ENCODE measurements around the gene HLA-F.
A peak's percentile ranks its signal among the peaks of the same experiment; 100 is the strongest.

Gene HLA-F

DNA sequence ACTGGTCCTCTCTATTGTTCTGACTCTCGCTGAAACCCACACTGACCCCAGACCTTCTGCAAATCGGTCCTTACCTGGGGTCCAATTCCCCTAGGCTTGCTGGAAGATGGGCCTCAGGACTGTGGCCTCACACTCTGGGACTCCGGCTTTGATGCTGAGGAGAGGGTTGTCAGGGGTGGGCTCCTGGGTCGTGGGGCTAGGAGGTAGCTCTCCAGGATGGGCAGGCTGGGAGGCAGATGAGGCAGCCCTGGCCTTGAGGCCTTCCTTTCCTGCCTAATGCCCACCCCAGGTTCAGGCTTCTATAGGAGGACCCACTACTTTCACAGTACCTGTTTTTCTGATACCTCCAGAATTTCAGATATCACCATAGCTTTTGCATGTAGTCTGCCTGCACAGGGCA lies 21.4 kb downstream of the HLA-F start:
- no peak for FAIRE-seq

DNA sequence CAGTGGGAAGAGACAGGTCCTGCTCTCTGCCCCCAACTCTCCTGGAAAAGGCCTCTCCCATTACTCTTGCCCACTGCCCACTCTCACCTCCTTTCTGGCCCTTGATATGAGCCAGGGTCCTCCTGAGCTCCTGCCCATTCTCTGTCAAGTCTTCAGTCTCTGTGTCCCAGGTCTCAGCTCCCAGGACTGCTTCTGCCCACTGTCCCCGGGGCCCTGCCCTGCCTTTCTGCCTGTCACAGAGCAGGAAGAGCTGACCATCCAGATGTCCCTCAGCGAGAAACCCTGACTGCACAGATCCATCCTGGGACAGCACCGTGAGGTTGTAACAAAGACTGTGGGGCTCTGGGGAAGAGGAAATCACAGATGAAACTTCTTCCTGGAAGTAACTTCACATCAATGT lies 22.2 kb downstream of the HLA-F start:
- FAIRE-seq: no peak

DNA sequence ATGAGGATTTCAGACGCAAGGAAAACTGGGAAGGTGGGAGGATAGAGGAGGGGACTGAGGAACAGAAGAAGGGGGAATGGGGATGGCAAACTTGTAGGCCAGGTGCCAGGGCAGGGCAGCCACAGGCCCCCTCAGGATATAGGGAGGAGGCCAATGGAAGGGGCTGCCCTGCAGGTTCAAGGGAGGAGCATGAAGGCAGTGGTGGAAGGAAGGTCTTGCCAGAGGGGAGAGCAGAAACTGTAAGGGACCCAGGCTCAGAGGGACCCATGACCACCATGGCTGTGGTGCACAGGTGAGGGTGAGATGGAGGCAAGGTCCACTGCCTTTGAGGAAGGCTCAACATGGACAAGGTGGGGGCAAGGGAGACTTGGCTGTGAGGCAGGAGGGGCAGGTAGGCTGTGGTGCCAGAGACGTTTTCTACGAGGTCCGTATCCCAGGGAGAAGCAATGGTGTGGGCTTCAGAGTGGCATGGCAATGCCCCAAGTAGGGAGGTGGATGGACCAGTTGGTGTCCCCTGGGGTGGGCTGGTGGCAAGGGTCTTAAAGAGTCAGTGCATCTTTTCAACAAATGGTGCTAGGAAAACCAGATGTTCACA lies 22.7 kb downstream of the HLA-F start:
- FAIRE-seq: no peak

DNA sequence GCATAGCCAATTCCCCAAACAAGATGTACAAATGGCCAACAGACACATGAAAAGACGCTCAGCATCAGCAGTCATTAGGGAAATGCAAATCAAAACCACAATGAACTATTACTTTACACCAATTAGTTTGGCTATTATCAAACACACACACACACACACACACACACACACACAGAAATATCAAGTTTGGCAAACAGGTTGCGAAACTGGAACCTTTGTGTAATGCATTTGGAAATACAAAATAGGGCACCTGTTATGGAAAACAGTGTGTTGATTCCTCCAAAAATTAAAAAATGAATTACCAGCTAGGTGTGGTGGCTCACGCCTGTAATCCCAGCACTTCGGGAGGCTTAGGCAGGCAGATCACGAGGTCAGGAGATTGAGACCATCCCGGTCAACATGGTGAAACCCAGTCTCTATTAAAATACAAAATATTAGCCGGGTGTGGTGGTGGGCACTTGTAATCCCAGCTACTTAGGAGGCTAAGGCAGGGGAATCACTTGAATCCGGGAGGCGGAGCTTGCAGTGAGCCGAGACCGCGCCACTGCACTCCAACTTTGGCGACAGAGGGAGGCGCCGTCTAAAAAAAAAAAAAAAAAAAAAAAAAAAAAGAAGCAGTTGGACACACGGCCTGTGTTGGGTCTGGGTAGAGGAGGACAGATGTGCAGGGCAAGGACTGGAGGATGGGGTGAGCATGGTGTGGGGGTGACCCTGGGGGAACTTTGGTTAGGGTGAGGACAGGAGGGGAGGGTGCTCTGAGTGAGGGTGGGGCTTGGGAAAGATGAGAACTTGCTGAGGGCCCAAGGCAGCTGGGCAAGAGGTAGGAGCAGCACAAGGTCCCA lies 23.8 kb downstream of the HLA-F start:
- FAIRE-seq: no peak

DNA sequence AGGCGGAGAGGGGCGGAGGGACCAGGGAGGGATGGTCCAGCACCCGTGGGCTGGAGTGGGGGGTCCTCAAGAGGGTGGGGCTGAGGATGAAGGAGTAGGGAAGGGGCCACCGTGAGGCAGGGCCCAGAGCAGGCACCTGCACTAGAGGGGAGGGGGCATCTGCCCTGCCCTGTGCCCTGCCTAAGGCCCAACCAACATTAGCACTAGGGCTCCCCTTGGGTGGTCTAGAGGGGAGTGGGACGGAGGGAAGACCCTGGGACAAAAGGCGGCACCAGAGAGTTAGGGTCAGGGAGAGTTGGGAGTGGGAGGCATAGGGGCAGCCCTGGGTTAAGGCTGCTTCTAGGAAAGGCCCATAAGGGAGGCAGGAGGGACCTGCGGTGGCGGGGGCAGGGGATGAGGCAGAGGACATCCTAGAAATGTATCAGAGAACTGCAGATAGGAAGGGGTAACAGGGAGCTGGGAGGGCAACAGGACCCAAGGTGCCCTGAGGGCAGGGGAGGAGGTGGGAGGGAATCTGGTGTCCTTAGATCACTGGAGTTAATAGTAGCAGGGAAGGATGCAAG lies 24.5 kb downstream of the HLA-F start:
- FAIRE-seq: no peak

DNA sequence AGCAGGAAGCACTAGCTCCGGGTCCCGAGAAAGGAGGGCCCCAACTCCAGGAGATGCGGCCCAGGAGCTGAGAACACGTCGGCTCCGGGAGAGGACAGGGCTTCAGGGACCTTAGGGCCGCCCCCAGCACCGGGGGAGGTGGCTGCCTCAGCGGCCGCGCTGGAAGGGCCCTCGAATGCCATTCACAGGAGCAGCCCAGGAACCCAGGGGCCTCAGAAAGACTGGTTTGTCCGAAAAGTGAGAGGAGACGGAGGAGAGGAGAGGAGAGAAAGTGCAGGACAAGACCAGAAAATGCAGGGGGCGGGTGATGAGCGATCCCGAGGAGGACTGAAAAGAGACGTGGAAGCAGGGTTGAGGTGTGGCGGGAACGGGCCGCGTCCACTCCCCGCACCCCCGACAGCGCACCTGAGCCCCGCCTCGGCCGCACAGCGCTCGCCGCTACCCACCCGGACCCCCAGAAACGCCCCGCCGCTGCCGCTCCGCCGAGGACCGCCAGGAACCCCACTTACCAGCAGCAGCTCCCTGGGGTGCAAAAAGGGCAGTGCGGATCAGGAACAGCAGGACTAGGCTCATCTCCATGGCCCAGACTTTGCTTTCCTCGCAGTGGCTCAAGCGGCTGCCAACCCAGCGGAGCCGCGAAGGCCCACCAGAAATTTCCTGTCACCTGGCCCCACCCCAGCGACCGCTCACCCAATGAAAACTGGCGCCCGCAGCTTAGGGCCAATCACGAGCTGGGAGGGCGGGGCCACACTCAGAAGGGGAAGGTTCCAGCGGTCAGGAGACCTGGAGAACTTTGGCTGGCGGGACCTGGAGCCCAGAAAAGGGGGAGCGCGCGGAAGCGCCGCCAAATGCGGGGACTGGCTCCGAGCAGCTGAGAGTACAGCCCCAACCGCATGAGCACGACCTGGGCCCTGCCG lies 25.4 kb downstream of the HLA-F start:
- FAIRE-seq: peak; percentile 65

DNA sequence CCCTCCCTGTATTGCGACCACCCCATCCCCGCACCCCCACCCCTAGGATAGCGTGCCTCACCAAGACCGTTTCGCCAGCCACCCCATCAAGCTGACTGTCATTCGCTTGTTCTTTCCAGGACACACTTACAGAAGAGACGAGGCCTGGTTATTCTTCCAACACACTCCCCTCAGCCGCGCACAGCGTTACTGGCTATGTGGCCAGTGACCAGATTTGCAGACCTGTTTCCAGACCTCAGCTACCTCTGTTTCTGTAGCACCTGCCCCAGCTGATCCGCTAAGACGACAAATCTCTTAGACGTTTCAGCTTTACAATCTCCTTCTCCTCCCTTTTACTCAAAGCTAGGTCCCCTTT lies 26.1 kb downstream of the HLA-F start:
- no peak for FAIRE-seq

DNA sequence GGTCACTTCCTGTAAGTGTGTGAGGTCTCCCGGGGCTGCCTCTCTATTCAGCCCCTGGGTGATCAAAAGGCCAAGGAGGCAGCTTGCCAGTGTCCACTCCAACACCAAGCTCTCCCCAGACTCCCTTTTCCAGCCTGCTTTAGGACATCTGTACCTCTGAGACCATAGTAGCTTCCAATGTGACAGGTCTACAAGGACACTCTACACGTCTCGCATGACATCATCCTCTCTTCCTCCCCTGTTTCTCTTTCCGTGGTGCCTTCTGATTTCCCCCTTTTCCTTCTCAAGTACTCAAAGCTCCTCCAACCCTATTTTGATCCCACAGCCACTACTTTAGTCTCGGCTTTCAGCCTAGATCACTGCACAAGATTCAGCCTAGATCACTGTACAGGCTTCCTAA lies 26.4 kb downstream of the HLA-F start:
- FAIRE-seq: no peak

DNA sequence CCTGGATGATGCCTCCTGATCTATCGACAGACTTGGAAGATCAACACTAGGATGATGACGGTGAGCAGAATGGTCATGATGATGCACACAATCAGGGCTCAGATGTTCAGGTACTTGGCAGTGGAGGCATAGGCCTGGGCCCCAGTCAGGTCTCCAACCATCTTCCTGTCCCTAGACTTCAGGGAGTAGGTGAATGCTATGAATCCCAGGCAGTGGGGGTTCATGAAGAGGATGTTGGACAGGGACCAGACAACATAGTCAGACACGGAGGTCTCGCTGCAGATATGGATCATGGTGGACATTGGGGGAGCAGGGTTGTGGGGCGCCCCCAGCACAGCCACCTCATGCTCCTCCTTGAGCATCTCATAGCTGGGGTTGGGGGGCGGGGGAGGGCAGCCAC lies 27.5 kb downstream of the HLA-F start:
- no peak for FAIRE-seq

DNA sequence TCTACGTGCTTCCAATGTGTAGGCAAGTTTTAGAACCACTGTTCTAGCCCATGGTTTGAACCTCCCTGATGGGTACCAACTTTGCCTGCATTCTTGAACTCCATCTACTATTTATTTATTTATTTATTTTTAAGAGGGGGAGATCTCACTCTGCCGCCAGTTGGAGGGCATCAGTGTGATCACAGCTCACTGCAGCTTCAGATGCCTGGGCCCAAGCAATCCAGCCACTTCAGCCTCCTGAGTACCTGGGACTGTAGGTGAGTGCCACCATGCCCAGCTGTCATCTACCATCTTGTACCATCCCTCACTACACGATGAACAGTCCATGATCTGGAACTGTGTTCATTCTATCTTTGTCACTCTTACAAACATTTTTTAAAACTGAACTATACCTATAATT lies 28.2 kb downstream of the HLA-F start:
- no peak for FAIRE-seq

DNA sequence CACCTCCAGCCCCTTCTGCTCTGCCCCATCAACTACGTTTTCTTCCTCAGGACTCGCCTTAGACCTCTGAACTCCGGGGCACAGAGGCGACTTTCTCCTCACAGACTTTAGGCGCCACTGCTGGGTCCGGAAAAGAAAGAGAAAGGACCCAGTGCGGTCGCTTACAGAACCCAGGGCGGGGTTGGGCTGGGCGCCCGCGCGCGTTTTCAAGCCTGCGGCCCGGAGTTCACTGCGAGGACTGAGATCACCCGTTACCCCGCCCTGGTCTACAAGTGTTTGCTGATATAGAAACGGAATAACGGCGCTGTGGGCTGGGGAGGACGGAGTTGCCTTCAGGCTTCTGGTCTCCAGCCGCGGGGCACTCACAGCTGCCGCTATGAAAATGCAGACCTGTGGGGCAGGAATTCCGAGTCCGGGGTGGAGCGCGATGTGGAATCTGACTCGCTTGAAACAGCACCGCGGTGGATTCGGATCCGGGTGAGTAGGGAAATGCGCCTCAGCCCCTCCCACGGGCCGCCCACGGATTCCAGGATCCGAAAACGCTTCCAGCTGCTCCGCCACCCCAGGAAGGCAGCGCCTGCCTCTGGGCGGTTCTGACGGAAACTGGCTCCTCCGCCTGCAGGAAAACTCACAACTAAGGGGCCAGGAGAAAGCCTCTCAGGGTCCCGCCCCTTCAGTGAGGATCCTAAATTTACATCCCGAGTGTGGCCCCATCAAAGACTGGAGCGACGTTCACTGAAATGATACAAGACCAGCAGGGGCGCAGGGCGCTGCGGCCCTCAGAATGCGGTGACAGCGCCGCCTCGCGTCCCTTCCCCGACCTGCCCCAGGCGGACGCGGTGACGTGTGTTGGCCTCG lies 29.4 kb downstream of the HLA-F start:
- peak; percentile 55 for FAIRE-seq

DNA sequence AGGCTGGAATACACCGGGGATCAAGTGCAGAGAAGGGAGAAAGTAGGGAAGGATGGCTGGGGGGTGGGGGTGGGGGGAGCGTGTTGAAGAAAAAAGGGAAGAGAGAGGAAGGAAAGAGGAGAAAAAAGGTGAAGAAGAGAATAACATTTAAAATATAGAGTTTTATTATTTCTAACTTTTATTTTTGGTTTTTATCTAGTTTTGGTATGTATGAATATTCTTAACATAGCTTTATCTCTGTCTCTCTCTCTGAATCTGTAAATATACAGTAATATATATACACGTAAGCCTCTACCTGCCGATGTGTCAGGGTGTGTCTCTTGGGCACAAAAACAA lies 30.0 kb downstream of the HLA-F start:
- no peak for FAIRE-seq

DNA sequence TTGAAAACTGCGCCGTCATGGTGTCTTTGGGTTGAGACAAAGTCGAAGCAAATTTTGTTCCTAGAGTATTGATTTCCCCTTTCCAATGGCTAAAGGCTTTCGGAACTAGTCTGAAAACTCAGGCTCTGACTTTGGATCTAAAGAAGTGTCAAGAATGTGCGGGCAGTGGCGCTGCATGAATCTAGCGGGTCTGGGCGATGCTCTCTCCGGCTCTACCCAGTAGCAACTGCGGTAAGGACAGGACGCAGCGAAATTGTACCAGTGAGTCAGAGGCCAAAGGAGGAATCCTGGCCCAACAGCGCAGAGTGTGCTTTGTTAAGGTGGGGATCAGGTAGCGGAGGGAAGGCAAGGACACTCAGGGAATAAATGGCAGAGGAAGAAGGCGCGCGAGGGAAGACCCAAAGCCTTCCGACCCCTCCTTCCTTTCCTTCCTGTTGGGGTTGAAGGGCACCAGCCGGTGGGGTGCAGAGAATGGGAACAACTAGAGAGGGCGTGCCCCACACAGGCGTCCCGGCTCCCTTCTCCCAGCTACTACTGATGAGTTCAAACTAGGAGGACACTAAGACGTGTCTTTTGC lies 32.1 kb downstream of the HLA-F start:
- FAIRE-seq: no peak

DNA sequence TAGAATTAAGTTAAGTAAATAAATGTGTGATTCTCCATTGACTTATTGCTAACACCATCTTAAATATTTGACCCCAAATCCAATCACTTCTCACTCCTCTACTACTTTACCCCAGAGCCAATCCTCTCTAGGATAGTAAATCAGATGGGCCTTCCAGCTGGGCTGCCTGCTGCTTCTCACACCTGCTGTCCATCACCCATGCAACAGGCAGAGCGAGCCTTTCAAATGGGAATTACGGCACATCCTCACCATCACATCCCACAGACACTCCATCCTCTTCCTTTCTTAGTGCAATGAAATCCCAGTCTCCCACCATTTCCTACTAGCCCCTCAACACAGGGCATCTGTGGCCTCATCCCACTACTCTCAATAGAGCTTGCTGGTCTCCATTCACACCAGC lies 34.0 kb downstream of the HLA-F start:
- FAIRE-seq: no peak

DNA sequence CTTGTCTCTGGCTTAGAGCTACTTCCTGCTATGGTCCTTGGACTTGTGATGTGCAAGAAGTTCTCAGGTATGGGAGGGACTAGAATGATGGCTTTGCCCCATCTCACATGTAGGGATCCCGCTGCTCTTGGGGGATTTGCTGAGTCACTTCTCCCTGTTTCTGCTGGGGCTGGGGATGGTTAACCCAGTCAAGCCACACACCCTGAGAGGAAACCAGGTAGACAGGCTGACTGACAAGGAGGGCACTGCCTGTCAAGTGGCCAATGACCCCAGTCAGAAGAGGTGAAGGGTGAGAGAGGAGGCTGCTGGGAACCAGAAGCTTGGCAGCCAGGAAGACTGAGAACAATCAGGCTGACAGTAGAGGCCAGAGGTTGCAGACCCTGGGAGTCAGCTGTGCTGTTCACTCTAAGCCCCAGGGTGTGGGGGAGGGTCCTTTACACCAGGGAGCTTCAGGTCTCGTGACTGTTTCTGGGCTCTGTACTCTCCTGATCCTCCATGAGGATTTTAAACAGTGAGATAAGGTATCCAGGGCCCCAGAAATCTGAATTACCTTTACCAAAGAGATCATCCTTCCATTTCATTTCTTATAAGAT lies 34.6 kb downstream of the HLA-F start:
- no peak for FAIRE-seq

DNA sequence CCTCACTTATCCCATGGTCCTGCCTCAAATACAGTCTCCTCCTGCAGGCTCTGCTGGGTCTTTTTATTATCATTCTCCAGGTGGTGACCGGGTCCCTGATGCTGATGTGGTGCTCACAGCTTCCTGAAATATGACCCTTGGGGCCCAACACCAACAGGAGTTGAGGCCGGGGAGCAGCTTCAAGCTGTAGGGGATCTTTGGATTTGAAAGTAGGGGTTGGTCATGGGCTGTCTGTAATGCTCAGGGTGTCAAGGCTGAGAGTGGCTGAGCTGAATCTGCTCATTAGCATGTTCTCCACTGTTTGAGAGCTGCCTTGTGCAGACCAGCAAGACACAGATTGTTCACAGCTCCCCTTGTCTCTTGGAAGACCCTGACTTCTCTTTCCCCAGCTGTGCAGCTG lies 35.5 kb downstream of the HLA-F start:
- FAIRE-seq: no peak

DNA sequence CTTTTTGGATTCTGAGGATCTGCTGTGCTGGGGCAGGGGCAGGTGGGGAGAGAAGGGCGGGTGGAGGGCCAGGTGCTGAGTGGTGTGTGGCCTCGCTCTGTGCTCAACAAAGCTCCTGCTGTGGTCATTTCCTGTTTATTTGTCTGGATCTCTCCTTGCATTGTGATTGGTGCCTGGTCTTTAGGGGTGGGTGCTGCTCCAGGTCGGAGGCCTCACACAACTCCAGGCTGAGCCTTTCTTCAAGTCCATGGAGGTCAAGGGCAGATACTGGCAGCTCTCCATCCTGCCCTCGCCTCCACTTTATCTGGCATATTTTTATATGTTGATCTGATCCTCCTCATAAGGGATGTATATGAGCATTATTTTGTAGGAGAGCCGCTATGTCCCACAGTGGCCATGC lies 36.2 kb downstream of the HLA-F start:
- no peak for FAIRE-seq

DNA sequence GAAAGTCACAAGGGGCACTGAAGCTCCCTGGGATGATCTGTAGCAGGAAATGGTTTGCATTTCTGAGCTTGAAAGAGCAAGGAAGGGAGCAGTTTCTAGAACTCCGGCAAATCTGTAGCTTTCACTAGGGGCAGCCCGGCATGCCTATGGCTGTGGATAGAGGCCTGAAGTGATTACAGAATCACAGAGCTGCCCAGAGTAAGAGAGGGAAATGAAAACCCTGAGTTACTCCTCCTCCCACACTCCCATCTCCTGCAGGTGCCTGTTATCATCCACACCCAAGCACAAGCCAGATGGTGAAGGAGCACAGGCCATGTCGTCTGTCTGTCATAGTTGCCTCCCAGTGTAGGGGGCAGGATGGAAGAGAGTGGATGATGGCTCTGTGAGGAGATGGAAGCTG lies 37.1 kb downstream of the HLA-F start:
- no peak for FAIRE-seq

DNA sequence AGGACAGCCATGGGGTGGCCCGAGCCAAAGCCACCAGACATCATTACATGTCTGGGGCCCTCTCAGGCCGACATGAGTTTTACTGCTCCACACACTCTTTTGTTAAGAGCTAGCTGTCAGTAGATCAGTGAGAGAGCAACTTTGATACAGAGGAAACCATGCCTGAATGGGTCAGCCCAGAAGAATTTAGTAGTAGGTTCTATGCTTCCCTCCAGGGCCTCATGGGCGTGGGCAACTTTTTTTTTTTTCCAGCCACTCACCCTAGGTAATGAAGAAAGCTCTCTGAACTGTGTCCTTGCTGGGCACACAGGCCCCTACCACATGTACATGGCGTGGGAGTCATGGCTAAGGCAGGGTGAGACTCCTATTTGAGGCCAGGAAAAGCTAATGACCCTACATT lies 38.8 kb downstream of the HLA-F start:
- FAIRE-seq: no peak

DNA sequence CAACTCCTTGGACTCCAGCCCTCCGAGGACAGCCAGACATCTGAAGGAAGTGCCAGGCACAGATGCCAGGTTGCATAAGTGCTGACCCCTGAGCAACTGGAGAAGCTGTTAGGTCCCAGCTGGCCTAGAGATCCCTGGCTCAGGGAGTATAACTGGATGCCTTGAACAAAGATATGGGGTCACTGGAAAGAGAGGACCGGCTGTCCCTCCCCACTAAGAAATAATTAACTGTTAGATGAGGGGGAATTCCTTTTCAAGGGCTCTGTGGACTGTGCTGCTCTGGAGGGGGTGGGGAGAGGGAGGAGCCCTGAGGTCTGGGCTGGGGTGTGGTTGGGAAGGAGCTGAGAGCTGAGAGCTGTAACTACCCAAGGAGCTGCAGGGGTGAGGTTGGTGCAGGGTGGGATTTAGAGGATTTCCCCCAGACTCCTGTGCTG lies 39.6 kb downstream of the HLA-F start:
- no peak for FAIRE-seq

DNA sequence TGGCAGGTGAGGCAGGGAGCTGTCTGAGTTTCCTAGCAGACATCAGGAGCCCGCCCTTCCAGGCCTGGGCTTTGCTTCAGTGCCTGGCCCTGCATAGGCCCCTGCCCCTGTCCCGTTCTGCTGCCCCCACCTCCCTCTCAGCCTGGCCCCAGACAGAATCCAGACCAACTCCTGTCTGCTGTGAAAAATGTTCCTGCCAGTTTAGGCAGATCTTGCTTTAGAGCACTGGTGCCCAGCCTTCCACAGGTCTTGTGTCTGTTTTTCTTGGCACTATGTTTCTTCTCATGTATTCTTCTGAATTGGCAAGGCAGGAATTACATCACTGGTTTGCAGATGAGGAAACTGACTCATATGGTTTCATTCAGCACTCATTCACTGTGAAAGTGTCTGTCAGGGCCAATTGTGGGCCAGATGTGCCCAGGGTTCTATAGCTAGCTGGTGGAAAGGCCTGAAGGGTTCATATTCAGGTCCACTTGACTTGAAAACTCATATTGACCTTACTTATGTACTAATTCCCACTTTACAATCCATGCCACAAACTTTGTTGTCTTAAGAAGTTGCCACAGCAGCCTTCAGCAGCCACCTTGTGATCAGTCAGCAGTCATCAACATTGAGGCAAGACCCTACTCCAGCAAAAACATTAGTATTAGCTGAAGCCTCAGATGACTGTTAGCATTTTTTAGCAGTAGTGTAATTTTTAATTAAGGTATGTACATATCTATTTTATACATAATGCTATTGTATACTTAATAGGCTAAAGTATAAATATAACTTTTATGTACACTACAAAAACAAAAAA lies 40.5 kb downstream of the HLA-F start:
- FAIRE-seq: no peak
